Nephron (organoid): ENCODE results near the gene ETFRF1.

ENCODE experiments used
- H3K27ac Mint-ChIP-seq, 3 experiments: 2 replicates each; pipeline ENCODE4 v1.8.0; 2020; ENCODE audit warnings: mixed read lengths in 3 of 3, mild to moderate bottlenecking in 2 of 3, moderate library complexity in 1 of 3
- H3K27me3 Mint-ChIP-seq: 2 replicates; pipeline ENCODE4 v1.8.0; 2021; ENCODE audit warnings: low read depth, mild to moderate bottlenecking, moderate library complexity, mixed read lengths
- H3K36me3 Mint-ChIP-seq: 2 replicates; pipeline ENCODE4 v1.8.0; 2020; ENCODE audit warnings: low read depth, mixed read lengths
- H3K4me1 Mint-ChIP-seq: 2 replicates; pipeline ENCODE4 v1.8.0; 2020; ENCODE audit warnings: mixed read lengths
- H3K4me3 Mint-ChIP-seq, 3 experiments: 2 replicates each; pipeline ENCODE4 v1.8.0; 2020; ENCODE audit warnings: mild to moderate bottlenecking in 3 of 3, mixed read lengths in 3 of 3, moderate library complexity in 2 of 3
- H3K9me3 Mint-ChIP-seq: 2 replicates; pipeline ENCODE4 v1.8.0; 2020; ENCODE audit warnings: mixed read lengths
- TF ChIP-seq, protein P1 (sequence below), 3 experiments: fragments of 200-600 bp; sonication (generic); IDR thresholded peaks; one replicate each; pipeline ENCODE4 v1.5.0; 2021; ENCODE audit warnings: antibody characterized with exemption in 3 of 3; ENCODE audit not compliant: unreplicated experiment in 3 of 3

ETFRF1 gene

GRCh38 chr12:25245491-25245890 is 50.5 kb downstream of the ETFRF1 start:
- Mint-ChIP-seq H3K4me1 (peaks cover 23% of the 10 kb centered on the region), H3K9me3 (no peaks in the 10 kb centered on the region), H3K27ac (peak overlapping the region in 2 of 3 experiments; percentile 28 to 64), H3K27me3 (no peaks in the 10 kb centered on the region), H3K4me3 (peak overlapping the region in 2 of 3 experiments; percentile 22 to 43), H3K36me3 (peaks cover 25% of the 10 kb centered on the region)
- TF ChIP-seq, protein P1, sequence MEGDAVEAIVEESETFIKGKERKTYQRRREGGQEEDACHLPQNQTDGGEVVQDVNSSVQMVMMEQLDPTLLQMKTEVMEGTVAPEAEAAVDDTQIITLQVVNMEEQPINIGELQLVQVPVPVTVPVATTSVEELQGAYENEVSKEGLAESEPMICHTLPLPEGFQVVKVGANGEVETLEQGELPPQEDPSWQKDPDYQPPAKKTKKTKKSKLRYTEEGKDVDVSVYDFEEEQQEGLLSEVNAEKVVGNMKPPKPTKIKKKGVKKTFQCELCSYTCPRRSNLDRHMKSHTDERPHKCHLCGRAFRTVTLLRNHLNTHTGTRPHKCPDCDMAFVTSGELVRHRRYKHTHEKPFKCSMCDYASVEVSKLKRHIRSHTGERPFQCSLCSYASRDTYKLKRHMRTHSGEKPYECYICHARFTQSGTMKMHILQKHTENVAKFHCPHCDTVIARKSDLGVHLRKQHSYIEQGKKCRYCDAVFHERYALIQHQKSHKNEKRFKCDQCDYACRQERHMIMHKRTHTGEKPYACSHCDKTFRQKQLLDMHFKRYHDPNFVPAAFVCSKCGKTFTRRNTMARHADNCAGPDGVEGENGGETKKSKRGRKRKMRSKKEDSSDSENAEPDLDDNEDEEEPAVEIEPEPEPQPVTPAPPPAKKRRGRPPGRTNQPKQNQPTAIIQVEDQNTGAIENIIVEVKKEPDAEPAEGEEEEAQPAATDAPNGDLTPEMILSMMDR (IDR thresholded peaks at IDR 0.05; ENCODE audit: unreplicated experiment in 3 of 3): no peak

- Mint-ChIP-seq H3K27ac (peak overlapping the region in 2 of 3 experiments; percentile 41 to 72), H3K27me3 (no peaks in the 10 kb centered on the region), H3K4me1 (peaks cover 23% of the 10 kb centered on the region), H3K9me3 (no peaks in the 10 kb centered on the region), H3K36me3 (peaks cover 22% of the 10 kb centered on the region), H3K4me3 (peak overlapping the region; percentile 72 to 85 (median 82))
- TF ChIP-seq, protein P1 (IDR thresholded peaks at IDR 0.05; ENCODE audit: unreplicated experiment in 3 of 3): no peak
These were observed 53.1 kb downstream of the ETFRF1 start for GRCh38 chr12:25248137-25248536.

DNA sequence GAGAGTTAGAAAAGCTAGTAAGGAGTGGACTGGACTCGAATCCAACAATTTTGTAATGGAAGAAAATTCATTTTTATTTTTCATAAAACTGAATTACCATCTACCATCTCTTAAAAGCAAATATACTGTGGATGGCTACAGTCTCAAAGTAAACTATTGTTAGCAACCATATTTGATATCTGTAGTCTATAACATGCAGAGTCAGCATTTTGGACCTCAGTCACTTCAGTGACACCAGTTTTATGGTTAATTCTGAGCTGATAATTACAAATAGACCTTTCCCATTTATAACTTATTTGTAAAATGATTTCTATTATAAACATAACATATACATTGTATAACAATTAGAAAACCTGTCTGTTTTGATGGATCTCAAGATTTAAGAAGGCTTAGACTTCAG is 53.7 kb downstream of the ETFRF1 start:
- peaks cover 22% of the 10 kb centered on the region for H3K36me3 Mint-ChIP-seq
- H3K4me3 Mint-ChIP-seq: peak overlapping the region; percentile 93 to 97 (median 95)
- TF ChIP-seq, protein P1 (IDR thresholded peaks at IDR 0.05; ENCODE audit: unreplicated experiment in 3 of 3): no peak
- H3K9me3 Mint-ChIP-seq: no peaks in the 10 kb centered on the region
- H3K4me1 Mint-ChIP-seq: peaks cover 23% of the 10 kb centered on the region
- H3K27ac Mint-ChIP-seq: peak overlapping the region in 2 of 3 experiments; percentile 72 to 95
- H3K27me3 Mint-ChIP-seq: no peaks in the 10 kb centered on the region

GRCh38 chr12:25249931-25250738 is 55.1 kb downstream of the ETFRF1 start:
- H3K27ac Mint-ChIP-seq: peak overlapping the region; percentile 93 to 97 (median 95)
- TF ChIP-seq, protein P1 (IDR thresholded peaks at IDR 0.05; ENCODE audit: unreplicated experiment in 3 of 3): no peak
- H3K36me3 Mint-ChIP-seq: peaks cover 19% of the 10 kb centered on the region
- no peaks in the 10 kb centered on the region for H3K9me3 Mint-ChIP-seq
- no peaks in the 10 kb centered on the region for H3K27me3 Mint-ChIP-seq
- H3K4me1 Mint-ChIP-seq: peaks cover 23% of the 10 kb centered on the region
- peak overlapping the region; percentile 93 to 97 (median 95) for H3K4me3 Mint-ChIP-seq

- Mint-ChIP-seq H3K9me3 (no peaks in the 10 kb centered on the region), H3K36me3 (peaks cover 10% of the 10 kb centered on the region), H3K4me3 (peak within 1 kb of the TSS; percentile 93 to 97 (median 95)), H3K27me3 (no peaks in the 10 kb centered on the region), H3K27ac (peak within 1 kb of the TSS; percentile 93 to 97 (median 95)), H3K4me1 (peaks cover 18% of the 10 kb centered on the region)
- TF ChIP-seq, protein P1 (IDR thresholded peaks at IDR 0.05; ENCODE audit: unreplicated experiment in 3 of 3): no peak
These were observed 56.0 kb downstream of the ETFRF1 start, which contains the start of gene KRAS for GRCh38 chr12:25250744-25251730. TSS of gene KRAS (minus strand) at chr12:25250929.
